ENCODE data around the gene ANO1. TPM values are rescaled to one million over a fixed set of nuclear protein-coding genes. Genes with fewer than 3 reads are reported as not detected.

Gene ANO1
- total RNA-seq, 1 donor from 2014 or later, result 9.0 TPM

- ATAC-seq (peak; percentile 55 to 84), DNase-seq (no peak)
- peaks cover 16% of the 10 kb centered on the region for H3K4me1 ChIP-seq
- intact Hi-C loops (cut with DNase I), result no loop called here
- H3K27me3 ChIP-seq (ENCODE audit: low read depth), result peaks cover 11% of the 10 kb centered on the region
- H3K4me3 ChIP-seq, result no peak overlapping the region
- H3K36me3 ChIP-seq, result no peaks in the 10 kb centered on the region
- no peak for TF ChIP-seq CTCF (IDR thresholded peaks at IDR 0.05)
- no peaks in the 10 kb centered on the region for H3K9me3 ChIP-seq
- peak overlapping the region; percentile 56 for H3K27ac ChIP-seq
Observed at GRCh38 chr11:70139785-70140410, 61.8 kb downstream of the ANO1 start.

- Histone ChIP-seq H3K4me3 (no peak overlapping the region), H3K27ac (no peak overlapping the region), H3K4me1 (peaks cover 16% of the 10 kb centered on the region), H3K36me3 (no peaks in the 10 kb centered on the region), H3K9me3 (no peaks in the 10 kb centered on the region), H3K27me3 (ENCODE audit: low read depth) (peaks cover 15% of the 10 kb centered on the region)
- no peak for TF ChIP-seq CTCF (IDR thresholded peaks at IDR 0.05)
- DNase-seq (no peak), ATAC-seq (no peak)
- intact Hi-C loops (cut with DNase I), result no loop called here
Observed at GRCh38 chr11:70140711-70141485, 62.8 kb downstream of the ANO1 start.

- H3K27ac ChIP-seq, result no peak overlapping the region
- H3K27me3 ChIP-seq (ENCODE audit: low read depth), result peaks cover 15% of the 10 kb centered on the region
- no peak for TF ChIP-seq CTCF (IDR thresholded peaks at IDR 0.05)
- intact Hi-C loops (cut with DNase I), result no loop called here
- H3K9me3 ChIP-seq, result no peaks in the 10 kb centered on the region
- ATAC-seq (no peak), DNase-seq (no peak)
- no peak overlapping the region for H3K4me3 ChIP-seq
- H3K36me3 ChIP-seq, result no peaks in the 10 kb centered on the region
- peaks cover 16% of the 10 kb centered on the region for H3K4me1 ChIP-seq
Observed at GRCh38 chr11:70141486-70142220, 63.5 kb downstream of the ANO1 start.

GRCh38 chr11:70142221-70142875 is 64.2 kb downstream of the ANO1 start:
- no peak for ATAC-seq
- Histone ChIP-seq H3K4me3 (no peak overlapping the region), H3K36me3 (no peaks in the 10 kb centered on the region), H3K4me1 (peaks cover 16% of the 10 kb centered on the region), H3K27ac (no peak overlapping the region), H3K27me3 (ENCODE audit: low read depth) (peaks cover 15% of the 10 kb centered on the region), H3K9me3 (no peaks in the 10 kb centered on the region)
- intact Hi-C loops (cut with DNase I), result no loop called here
- no peak for TF ChIP-seq CTCF (IDR thresholded peaks at IDR 0.05)
- no peak for DNase-seq

- Histone ChIP-seq H3K27me3 (ENCODE audit: low read depth) (peaks cover 15% of the 10 kb centered on the region), H3K4me1 (peaks cover 16% of the 10 kb centered on the region), H3K27ac (no peak overlapping the region), H3K9me3 (no peaks in the 10 kb centered on the region), H3K4me3 (no peak overlapping the region), H3K36me3 (no peaks in the 10 kb centered on the region)
- no peak for ATAC-seq
- intact Hi-C loops (cut with DNase I), result no loop called here
- no peak for DNase-seq
- no peak for TF ChIP-seq CTCF (IDR thresholded peaks at IDR 0.05)
Observed at GRCh38 chr11:70144262-70144661, 66.1 kb downstream of the ANO1 start.

Measured in lower lobe of right lung (tissue), 2 donors.